HG03521 (cell line): ENCODE results near the gene CDA.

ENCODE experiments used
- ATAC-seq: cut with Tn5 transposase; IDR thresholded peaks from one replicate; pipeline ENCODE4 v1.9.1; 2021; ENCODE audit warnings: mild to moderate bottlenecking, moderate library complexity; ENCODE audit not compliant: unreplicated experiment

The CDA gene

GRCh38 chr1:20648438-20648837 is 59.5 kb downstream of the CDA start:
- ATAC-seq = no peak

- ATAC-seq = no peak
Observed at GRCh38 chr1:20648946-20649345, 60.0 kb downstream of the CDA start.

- no peak for ATAC-seq
Observed at GRCh38 chr1:20652300-20652699, 63.4 kb downstream of the CDA start.

- no peak for ATAC-seq
Observed at GRCh38 chr1:20654104-20654690, 65.3 kb downstream of the CDA start.

GRCh38 chr1:20657024-20657423 is 68.1 kb downstream of the CDA start:
- ATAC-seq = no peak

- no peak for ATAC-seq
Observed at GRCh38 chr1:20658166-20658915, 69.4 kb downstream of the CDA start.

- no peak for ATAC-seq
Observed at GRCh38 chr1:20660363-20660762, 71.5 kb downstream of the CDA start.

GRCh38 chr1:20660847-20661206 is 71.9 kb downstream of the CDA start:
- ATAC-seq = no peak

- ATAC-seq = peak; percentile 94
Observed at GRCh38 chr1:20661207-20662109, 72.6 kb downstream of the CDA start, which contains the start of gene DDOST. DDOST (minus strand) TSS chr1:20661369; CDS start chr1:20661350, 19 bp downstream.

- ATAC-seq = no peak
Observed at GRCh38 chr1:20662110-20662475, 73.2 kb downstream of the CDA start.

- ATAC-seq = no peak
Observed at GRCh38 chr1:20663365-20663764, 74.5 kb downstream of the CDA start.

GRCh38 chr1:20663969-20664715 is 75.2 kb downstream of the CDA start:
- no peak for ATAC-seq

- ATAC-seq = no peak
Observed at GRCh38 chr1:20665726-20666125, 76.8 kb downstream of the CDA start.

GRCh38 chr1:20666146-20666545 is 77.2 kb downstream of the CDA start:
- ATAC-seq = no peak

GRCh38 chr1:20666804-20667203 is 77.9 kb downstream of the CDA start:
- ATAC-seq = no peak
